WTC11 (cell line): ENCODE data around the gene SMIM10. TPM values are rescaled to one million over a fixed set of nuclear protein-coding genes. Genes with fewer than 3 reads are reported as not detected.
"Not testable (repeated sequence)": the region's sequence is repeated elsewhere in the genome, so short reads cannot be mapped to it uniquely, and the experiment has no call there.

Experiments
- ATAC-seq: fragments of 200-7000 bp; cut with Tn5 transposase; 2 replicates; pipeline ENCODE4 v1.10.0; 2021; ENCODE audit warnings: mild to moderate bottlenecking, moderate library complexity
- CTCF ChIA-PET: fragments of 300-600 bp; sonication (Branson Sonifier 250); formaldehyde crosslinking; loops from one replicate; lab custom pipeline; 2021; ENCODE audit warnings: antibody characterized with exemption; lab: Charles Lee
- POLR2A ChIA-PET: fragments of 350-600 bp; sonication (Branson Sonifier 250); formaldehyde crosslinking; loops from one replicate; lab custom pipeline; 2021; ENCODE audit warnings: antibody characterized with exemption; lab: Charles Lee
- DNase-seq: peaks from one replicate; pipeline ENCODE4 v3.0.0; 2021; ENCODE audit warnings: low spot score
- H3K27ac Mint-ChIP-seq: 2 replicates; pipeline ENCODE4 v1.8.0; 2021; ENCODE audit warnings: mixed read lengths
- H3K27me3 Mint-ChIP-seq: 2 replicates; pipeline ENCODE4 v1.8.0; 2021; ENCODE audit warnings: low read depth, mild to moderate bottlenecking, moderate library complexity, mixed read lengths
- H3K36me3 Mint-ChIP-seq: 2 replicates; pipeline ENCODE4 v1.8.0; 2021; ENCODE audit warnings: mixed read lengths
- H3K4me1 Mint-ChIP-seq: 2 replicates; pipeline ENCODE4 v1.8.0; 2022; ENCODE audit warnings: mixed read lengths
- H3K4me3 Mint-ChIP-seq: 2 replicates; pipeline ENCODE4 v1.8.0; 2021; ENCODE audit warnings: mild to moderate bottlenecking, moderate library complexity, mixed read lengths
- H3K9me3 Mint-ChIP-seq: 2 replicates; pipeline ENCODE4 v1.8.0; 2021; ENCODE audit warnings: mixed read lengths
- ATF2 ChIP-seq: sonication (generic); formaldehyde crosslinking; IDR thresholded peaks from 2 replicates; pipeline ENCODE4 v1.8.1; 2022; ENCODE audit warnings: low read depth, missing genetic modification reagents, borderline replicate concordance
- CREB1 ChIP-seq: sonication (generic); formaldehyde crosslinking; IDR thresholded peaks from 2 replicates; pipeline ENCODE4 v1.8.0; 2023; ENCODE audit warnings: mild to moderate bottlenecking, missing genetic modification reagents
- E2F5 ChIP-seq: sonication (generic); formaldehyde crosslinking; IDR thresholded peaks from 2 replicates; pipeline ENCODE4 v1.8.1; 2022; ENCODE audit warnings: mild to moderate bottlenecking, moderate library complexity, missing genetic modification reagents
- ELF4 ChIP-seq: sonication (generic); formaldehyde crosslinking; IDR thresholded peaks from 2 replicates; pipeline ENCODE4 v1.8.1; 2022; ENCODE audit warnings: low read depth, mild to moderate bottlenecking, moderate library complexity, missing genetic modification reagents
- FOXK1 ChIP-seq: sonication (generic); formaldehyde crosslinking; IDR thresholded peaks from 2 replicates; pipeline ENCODE4 v1.8.0; 2022; ENCODE audit warnings: mild to moderate bottlenecking, moderate library complexity, missing genetic modification reagents
- GRHL2 ChIP-seq: fragments of 250-450 bp; sonication (Bioruptor Pico); IDR thresholded peaks from 2 replicates; pipeline ENCODE4 v1.8.0; 2022; ENCODE audit warnings: mild to moderate bottlenecking, moderate library complexity; ENCODE audit not compliant: insufficient replicate concordance, severe bottlenecking
- MYBL2 ChIP-seq: sonication (generic); formaldehyde crosslinking; IDR thresholded peaks from 2 replicates; pipeline ENCODE4 v1.8.1; 2023; ENCODE audit warnings: mild to moderate bottlenecking, moderate library complexity, missing genetic modification reagents
- NFATC4 ChIP-seq: fragments of 250-450 bp; sonication (Bioruptor Pico); IDR thresholded peaks from 2 replicates; pipeline ENCODE4 v1.9.0; 2021; ENCODE audit warnings: mild to moderate bottlenecking
- NFE2L1 ChIP-seq: sonication (generic); formaldehyde crosslinking; IDR thresholded peaks from 2 replicates; pipeline ENCODE4 v1.8.1; 2023; ENCODE audit warnings: missing genetic modification reagents
- SMAD3 ChIP-seq: sonication (generic); formaldehyde crosslinking; IDR thresholded peaks from 2 replicates; pipeline ENCODE4 v1.8.0; 2022; ENCODE audit warnings: missing genetic modification reagents, mild to moderate bottlenecking, borderline replicate concordance
- SMAD4 ChIP-seq: sonication (generic); formaldehyde crosslinking; IDR thresholded peaks from 2 replicates; pipeline ENCODE4 v1.8.0; 2022; ENCODE audit warnings: mild to moderate bottlenecking, missing genetic modification reagents
- SOX15 ChIP-seq: fragments of 250-450 bp; sonication (Bioruptor Pico); IDR thresholded peaks from 2 replicates; pipeline ENCODE4 v1.9.0; 2021; ENCODE audit warnings: mild to moderate bottlenecking
- SP1 ChIP-seq: sonication (generic); formaldehyde crosslinking; conservative IDR thresholded peaks from 2 replicates; pipeline ENCODE4 v1.8.1; 2022; ENCODE audit warnings: missing genetic modification reagents
- USF1 ChIP-seq: sonication (generic); formaldehyde crosslinking; IDR thresholded peaks from 2 replicates; pipeline ENCODE4 v1.8.0; 2022; ENCODE audit warnings: mild to moderate bottlenecking, missing genetic modification reagents
- USF2 ChIP-seq: sonication (generic); formaldehyde crosslinking; IDR thresholded peaks from 2 replicates; pipeline ENCODE4 v1.8.1; 2023; ENCODE audit warnings: mild to moderate bottlenecking, missing genetic modification reagents, moderate library complexity
- ZNF232 ChIP-seq: sonication (generic); formaldehyde crosslinking; IDR thresholded peaks from 2 replicates; pipeline ENCODE4 v1.8.0; 2022; ENCODE audit warnings: mild to moderate bottlenecking, missing genetic modification reagents
- ZNF263 ChIP-seq: sonication (generic); formaldehyde crosslinking; IDR thresholded peaks from 2 replicates; pipeline ENCODE4 v1.8.1; 2022; ENCODE audit warnings: low read depth, mild to moderate bottlenecking, moderate library complexity, missing genetic modification reagents
- ZNF281 ChIP-seq: sonication (generic); formaldehyde crosslinking; IDR thresholded peaks from 2 replicates; pipeline ENCODE4 v1.8.0; 2023; ENCODE audit warnings: mild to moderate bottlenecking, missing genetic modification reagents
- ZNF416 ChIP-seq: fragments of 250-450 bp; sonication (Bioruptor Pico); IDR thresholded peaks from 2 replicates; pipeline ENCODE4 v1.9.0; 2021; ENCODE audit warnings: mild to moderate bottlenecking, inconsistent platforms
- ZNF423 ChIP-seq: fragments of 250-450 bp; sonication (Bioruptor Pico); IDR thresholded peaks from 2 replicates; pipeline ENCODE4 v2.1.2; 2022; ENCODE audit warnings: mild to moderate bottlenecking, moderate library complexity
- ZNF671 ChIP-seq: fragments of 250-450 bp; sonication (Bioruptor Pico); IDR thresholded peaks from 2 replicates; pipeline ENCODE4 v1.8.0; 2021; ENCODE audit warnings: mild to moderate bottlenecking
- total RNA-seq: library from RNA; stranded (reverse); gene quantifications from 3 replicates; pipeline ENCODE4 v1.2.3, GENCODE V29; 2021

The SMIM10 gene
- total RNA-seq, 1 experiment from 2014 or later = 1.3 TPM

GRCh38 chrX:134949271-134949670, 41.5 kb upstream of the SMIM10 start (continued):
- TF ChIP-seq ZNF263 (CRISPR knock-in tag) (no peak), MYBL2 (CRISPR knock-in tag) (no peak), NFATC4 (CRISPR knock-in tag) (no peak), ZNF416 (CRISPR knock-in tag) (no peak), ATF2 (CRISPR knock-in tag) (no peak)

GRCh38 chrX:134957836-134958235, 33.0 kb upstream of the SMIM10 start:
- POLR2A ChIA-PET = no interaction called here
- no peak overlapping the region for H3K27ac Mint-ChIP-seq
- TF ChIP-seq ZNF416 (CRISPR knock-in tag) (no peak), ZNF232 (CRISPR knock-in tag) (no peak), USF1 (no peak), SMAD4 (CRISPR knock-in tag) (no peak), FOXK1 (CRISPR knock-in tag) (no peak), ZNF671 (CRISPR knock-in tag) (no peak), USF2 (no peak), ZNF423 (CRISPR knock-in tag) (no peak), GRHL2 (CRISPR knock-in tag) (no peak)
- TF ChIP-seq, all 79 proteins: peak for 0
- CTCF ChIA-PET = no interaction called here
- Mint-ChIP-seq H3K4me1 (peaks cover 1% of the 10 kb centered on the region; the same call in 1 of the 2 replicates), H3K9me3 (no peaks in the 10 kb centered on the region), H3K4me3 (no peak overlapping the region), H3K36me3 (no peaks in the 10 kb centered on the region), H3K27me3 (no peaks in the 10 kb centered on the region)
- no peak for ATAC-seq
- no peak for DNase-seq

- H3K4me3 Mint-ChIP-seq, H3K9me3 Mint-ChIP-seq, DNase-seq, CTCF ChIA-PET, ATAC-seq, H3K36me3 Mint-ChIP-seq, H3K27ac Mint-ChIP-seq, POLR2A ChIA-PET, H3K27me3 Mint-ChIP-seq, H3K4me1 Mint-ChIP-seq: not testable (repeated sequence)
Observed at GRCh38 chrX:134960366-134960765, 30.4 kb upstream of the SMIM10 start.

GRCh38 chrX:134963041-134963440, 27.8 kb upstream of the SMIM10 start:
- ATAC-seq (no peak), DNase-seq (no peak)
- Mint-ChIP-seq H3K9me3 (no peaks in the 10 kb centered on the region), H3K4me1 (peaks cover 8% of the 10 kb centered on the region), H3K27ac (no peak overlapping the region; the same call in 1 of the 2 replicates), H3K36me3 (no peaks in the 10 kb centered on the region), H3K27me3 (no peaks in the 10 kb centered on the region; the same call in 1 of the 2 replicates), H3K4me3 (no peak overlapping the region)
- TF ChIP-seq NFE2L1 (no peak), ZNF281 (no peak), E2F5 (no peak), SOX15 (CRISPR knock-in tag) (no peak), SP1 (CRISPR knock-in tag) (no peak), CREB1 (CRISPR knock-in tag) (no peak), SMAD3 (no peak), ELF4 (CRISPR knock-in tag) (no peak)
- POLR2A ChIA-PET = no interaction called here
- CTCF ChIA-PET = interaction anchor here (1.2 kb wide), 1 partner anchor 59 kb away, joined by 3 read pairs; the partner anchor contains the start of gene RTL8B
